T-helper 1 cell treated with Interleukin-12 subunit alpha and Interleukin-12 subunit beta and Interleukin-4 antibody, amounts not matched to agents 30 μg/mL and 1 μg/mL, for 36 hours (primary cell): ENCODE measurements around the gene MYO5B.
"Not testable (repeated sequence)": the region's sequence is repeated elsewhere in the genome, so short reads cannot be mapped to it uniquely, and the experiment has no call there.

Source experiments
- H3K27ac Mint-ChIP-seq: one replicate; pipeline ENCODE4 v1.8.0; 2021; ENCODE audit warnings: mild to moderate bottlenecking, mixed read lengths
- H3K27me3 Mint-ChIP-seq: one replicate; pipeline ENCODE4 v1.8.0; 2021; ENCODE audit warnings: low read depth, mixed read lengths
- H3K36me3 Mint-ChIP-seq: one replicate; pipeline ENCODE4 v1.8.0; 2021; ENCODE audit warnings: low read depth, mixed read lengths
- H3K4me1 Mint-ChIP-seq: one replicate; pipeline ENCODE4 v1.8.0; 2021; ENCODE audit warnings: low read depth, mixed read lengths
- H3K4me3 Mint-ChIP-seq: one replicate; pipeline ENCODE4 v1.8.0; 2021; ENCODE audit warnings: mild to moderate bottlenecking, moderate library complexity, mixed read lengths
- H3K9me3 Mint-ChIP-seq: one replicate; pipeline ENCODE4 v1.8.0; 2021; ENCODE audit warnings: mixed read lengths

MYO5B gene

GRCh38 chr18:50115095-50115494 is 79.9 kb downstream of the MYO5B start:
- Mint-ChIP-seq H3K9me3 (no peaks in the 10 kb centered on the region), H3K27me3 (peaks cover 29% of the 10 kb centered on the region), H3K4me1 (no peaks in the 10 kb centered on the region), H3K4me3 (no peak overlapping the region), H3K36me3 (no peaks in the 10 kb centered on the region), H3K27ac (no peak overlapping the region)

- no peaks in the 10 kb centered on the region for H3K9me3 Mint-ChIP-seq
- H3K36me3 Mint-ChIP-seq, result no peaks in the 10 kb centered on the region
- H3K4me3 Mint-ChIP-seq, result no peak overlapping the region
- H3K27me3 Mint-ChIP-seq, result peaks cover 34% of the 10 kb centered on the region
- H3K27ac Mint-ChIP-seq, result no peak overlapping the region
- no peaks in the 10 kb centered on the region for H3K4me1 Mint-ChIP-seq
Measured at GRCh38 chr18:50114448-50114847, 80.5 kb downstream of the MYO5B start.

- no peaks in the 10 kb centered on the region for H3K4me1 Mint-ChIP-seq
- no peaks in the 10 kb centered on the region for H3K36me3 Mint-ChIP-seq
- H3K27me3 Mint-ChIP-seq, result peaks cover 34% of the 10 kb centered on the region
- H3K4me3 Mint-ChIP-seq, result no peak overlapping the region
- H3K27ac Mint-ChIP-seq, result no peak overlapping the region
- no peaks in the 10 kb centered on the region for H3K9me3 Mint-ChIP-seq
Measured at GRCh38 chr18:50113726-50114125, 81.2 kb downstream of the MYO5B start.

GRCh38 chr18:50111398-50111797 is 83.5 kb downstream of the MYO5B start:
- H3K9me3 Mint-ChIP-seq, result no peaks in the 10 kb centered on the region

GRCh38 chr18:50107468-50107977 is 87.4 kb downstream of the MYO5B start:
- no peak overlapping the region for H3K27ac Mint-ChIP-seq
- no peak overlapping the region for H3K4me3 Mint-ChIP-seq
- no peaks in the 10 kb centered on the region for H3K36me3 Mint-ChIP-seq
- peaks cover 23% of the 10 kb centered on the region for H3K27me3 Mint-ChIP-seq
- no peaks in the 10 kb centered on the region for H3K4me1 Mint-ChIP-seq
- H3K9me3 Mint-ChIP-seq, result no peaks in the 10 kb centered on the region

More at GRCh38 chr18:50111398-50111797, 83.5 kb downstream of the MYO5B start:
- Mint-ChIP-seq H3K4me3 (no peak overlapping the region), H3K27ac (no peak overlapping the region), H3K36me3 (no peaks in the 10 kb centered on the region), H3K4me1 (no peaks in the 10 kb centered on the region), H3K27me3 (peaks cover 23% of the 10 kb centered on the region)

- H3K27me3 Mint-ChIP-seq, result peaks cover 22% of the 10 kb centered on the region
- no peak overlapping the region for H3K4me3 Mint-ChIP-seq
- H3K36me3 Mint-ChIP-seq, result no peaks in the 10 kb centered on the region
Measured at GRCh38 chr18:50105027-50105426, 89.9 kb downstream of the MYO5B start.

GRCh38 chr18:50104421-50104820 is 90.5 kb downstream of the MYO5B start:
- no peaks in the 10 kb centered on the region for H3K36me3 Mint-ChIP-seq
- peaks cover 2% of the 10 kb centered on the region for H3K4me1 Mint-ChIP-seq
- H3K27me3 Mint-ChIP-seq, result peaks cover 19% of the 10 kb centered on the region
- H3K4me3 Mint-ChIP-seq, result no peak overlapping the region
- H3K27ac Mint-ChIP-seq, result no peak overlapping the region
- no peaks in the 10 kb centered on the region for H3K9me3 Mint-ChIP-seq

More at GRCh38 chr18:50105027-50105426, 89.9 kb downstream of the MYO5B start:
- Mint-ChIP-seq H3K27ac (no peak overlapping the region), H3K9me3 (no peaks in the 10 kb centered on the region), H3K4me1 (no peaks in the 10 kb centered on the region)

GRCh38 chr18:50099725-50100407 is 95.1 kb downstream of the MYO5B start:
- Mint-ChIP-seq H3K36me3 (no peaks in the 10 kb centered on the region), H3K4me1 (peaks cover 2% of the 10 kb centered on the region), H3K4me3 (no peak overlapping the region), H3K27ac (no peak overlapping the region), H3K27me3 (peaks cover 13% of the 10 kb centered on the region), H3K9me3 (no peaks in the 10 kb centered on the region)

GRCh38 chr18:50097702-50098101 is 97.2 kb downstream of the MYO5B start:
- no peaks in the 10 kb centered on the region for H3K36me3 Mint-ChIP-seq
- no peak overlapping the region for H3K27ac Mint-ChIP-seq
- H3K4me1 Mint-ChIP-seq, result peaks cover 2% of the 10 kb centered on the region
- H3K27me3 Mint-ChIP-seq, result peaks cover 16% of the 10 kb centered on the region
- no peak overlapping the region for H3K4me3 Mint-ChIP-seq
- no peaks in the 10 kb centered on the region for H3K9me3 Mint-ChIP-seq

- Mint-ChIP-seq H3K9me3 (no peaks in the 10 kb centered on the region), H3K4me3 (no peak overlapping the region), H3K36me3 (no peaks in the 10 kb centered on the region), H3K4me1 (peaks cover 2% of the 10 kb centered on the region), H3K27me3 (peaks cover 9% of the 10 kb centered on the region), H3K27ac (no peak overlapping the region)
Measured at GRCh38 chr18:50096766-50097435, 98.0 kb downstream of the MYO5B start.

GRCh38 chr18:50094786-50095185 is 100.2 kb downstream of the MYO5B start:
- not testable (repeated sequence) for H3K9me3 Mint-ChIP-seq, H3K27ac Mint-ChIP-seq, H3K4me1 Mint-ChIP-seq, H3K36me3 Mint-ChIP-seq, H3K27me3 Mint-ChIP-seq, H3K4me3 Mint-ChIP-seq

GRCh38 chr18:50094221-50094773 is 100.7 kb downstream of the MYO5B start:
- H3K27ac Mint-ChIP-seq, result no peak overlapping the region
- H3K9me3 Mint-ChIP-seq, result no peaks in the 10 kb centered on the region
- peaks cover 7% of the 10 kb centered on the region for H3K27me3 Mint-ChIP-seq
- no peak overlapping the region for H3K4me3 Mint-ChIP-seq
- H3K36me3 Mint-ChIP-seq, result no peaks in the 10 kb centered on the region
- H3K4me1 Mint-ChIP-seq, result no peaks in the 10 kb centered on the region

- H3K4me3 Mint-ChIP-seq, result no peak overlapping the region
- no peaks in the 10 kb centered on the region for H3K4me1 Mint-ChIP-seq
- no peak overlapping the region for H3K27ac Mint-ChIP-seq
- H3K9me3 Mint-ChIP-seq, result no peaks in the 10 kb centered on the region
- H3K36me3 Mint-ChIP-seq, result no peaks in the 10 kb centered on the region
- peaks cover 7% of the 10 kb centered on the region for H3K27me3 Mint-ChIP-seq
Measured at GRCh38 chr18:50093366-50094064, 101.4 kb downstream of the MYO5B start.

GRCh38 chr18:50092245-50092805 is 102.6 kb downstream of the MYO5B start:
- H3K4me3 Mint-ChIP-seq, result no peak overlapping the region
- no peaks in the 10 kb centered on the region for H3K9me3 Mint-ChIP-seq
- no peak overlapping the region for H3K27ac Mint-ChIP-seq
- H3K4me1 Mint-ChIP-seq, result no peaks in the 10 kb centered on the region
- H3K27me3 Mint-ChIP-seq, result peaks cover 7% of the 10 kb centered on the region
- no peaks in the 10 kb centered on the region for H3K36me3 Mint-ChIP-seq
